Measurements from ENCODE around the gene ABCC9.

- TF ChIP-seq CTCF (conservative IDR thresholded peaks at IDR 0.05 in 1 of 2, IDR thresholded peaks at IDR 0.05 in 1 of 2; ENCODE audit: extremely low read depth in 1 of 2, insufficient read depth in 1 of 2, low read depth in 1 of 2, low read length in 2 of 2) (no peak), EZH2 (IDR thresholded peaks at IDR 0.05; ENCODE audit: borderline replicate concordance, low read length) (no peak)
Measured at GRCh38 chr12:21826618-21826910, 114.7 kb downstream of the ABCC9 start.

Measured in mammary epithelial cell (primary cell).